Tibial artery (tissue), 4 donors: ENCODE data around the gene MRPS27.

ENCODE experiments used
- DNase-seq, 2 donors: peaks; one replicate each; pipeline ENCODE4 v3.0.0-alpha.2; 2019
- H3K27ac ChIP-seq, 2 donors: fragments of 200-600 bp; sonication (generic) in 1 of 2; 1 replicate in 1 of 2; 2 replicates in 1 of 2; pipeline ENCODE4 v1.5.1; 2018 to 2019; ENCODE audit warnings: mild to moderate bottlenecking in 1 of 2
- H3K27me3 ChIP-seq, 2 donors: fragments of 200-600 bp; sonication (generic) in 1 of 2; one replicate each; pipeline versions ENCODE4 v1.5.1 to v1.6.0; 2016 to 2019
- H3K36me3 ChIP-seq, 3 donors: fragments of 200-600 bp; sonication (generic) in 2 of 3; one replicate each; pipeline ENCODE4 v1.5.1; 2016 to 2019; ENCODE audit warnings: mild to moderate bottlenecking in 2 of 3
- H3K4me1 ChIP-seq, 4 donors: fragments of 200-600 bp; sonication (generic) in 2 of 4; 1 replicate in 3 of 4; 2 replicates in 1 of 4; pipeline ENCODE4 v1.5.1; 2016 to 2019
- H3K4me3 ChIP-seq, 2 donors: fragments of 200-600 bp; sonication (generic) in 1 of 2; 1 replicate in 1 of 2; 2 replicates in 1 of 2; pipeline ENCODE4 v1.5.1; 2018 to 2019; ENCODE audit warnings: mild to moderate bottlenecking in 2 of 2
- H3K9me3 ChIP-seq, 3 donors: fragments of 200-600 bp; sonication (generic) in 1 of 3; one replicate each; pipeline ENCODE4 v1.5.1; 2016 to 2019
- CTCF ChIP-seq, 2 experiments: fragments of 200-600 bp in 1 of 2; fragments of 450-650 bp in 1 of 2; IDR thresholded peaks; one replicate each; pipeline ENCODE4 v1.5.1; 2017 to 2019; ENCODE audit warnings: antibody characterized with exemption in 2 of 2, mild to moderate bottlenecking in 1 of 2, moderate library complexity in 1 of 2
- intact Hi-C: fragments of 100-400 bp; cut with DNase I; formaldehyde crosslinking; loops from one replicate; pipeline ENCODE4 v1.15.0; 2023; ENCODE audit warnings: low total_unique reads

MRPS27 gene

DNA sequence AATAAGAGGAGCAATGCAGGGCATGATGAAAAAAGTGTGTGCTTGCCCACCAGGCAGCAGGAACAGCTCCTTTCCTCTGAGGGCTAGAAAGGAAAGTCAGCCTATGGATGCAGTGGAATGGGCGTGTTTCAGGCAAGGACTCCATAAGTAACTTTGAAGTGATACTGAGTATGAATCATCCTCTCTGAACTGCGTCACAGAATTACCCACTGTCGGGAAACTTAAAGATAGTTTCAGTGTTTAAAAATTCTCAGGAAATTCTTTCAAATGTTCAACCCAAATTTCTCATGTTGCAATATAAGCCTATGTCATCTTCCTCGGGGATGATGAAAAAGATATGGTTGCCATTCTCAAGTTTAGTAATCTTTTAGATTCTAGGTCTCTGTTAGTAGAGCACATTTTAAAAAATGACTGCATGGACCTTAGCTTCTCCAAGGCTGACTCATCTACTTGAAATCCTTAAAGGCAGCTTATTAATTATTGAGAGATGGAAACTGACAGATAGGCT, 27.8 kb upstream of the MRPS27 start:
- no peak overlapping the region for H3K27ac ChIP-seq

GRCh38 chr5:72346398-72346797, 26.4 kb upstream of the MRPS27 start:
- intact Hi-C loops: no loop called here
- DNase-seq: no peak
- peaks cover 7 to 32% (median 14%) of the 10 kb centered on the region in 3 donors for H3K36me3 ChIP-seq
- H3K9me3 ChIP-seq: no peaks in the 10 kb centered on the region
- no peak overlapping the region for H3K27ac ChIP-seq
- no peak for TF ChIP-seq CTCF (IDR thresholded peaks at IDR 0.05)
- H3K4me3 ChIP-seq: no peak overlapping the region
- no peaks in the 10 kb centered on the region for H3K27me3 ChIP-seq
- no peaks in the 10 kb centered on the region for H3K4me1 ChIP-seq

More for the DNA sequence above, 27.8 kb upstream of the MRPS27 start:
- intact Hi-C loops: no loop called here
- no peak for TF ChIP-seq CTCF (IDR thresholded peaks at IDR 0.05)
- no peaks in the 10 kb centered on the region for H3K27me3 ChIP-seq
- H3K9me3 ChIP-seq: no peaks in the 10 kb centered on the region
- no peak overlapping the region for H3K4me3 ChIP-seq
- no peak for DNase-seq
- no peaks in the 10 kb centered on the region for H3K4me1 ChIP-seq
- peaks cover 7 to 25% (median 14%) of the 10 kb centered on the region in 3 donors for H3K36me3 ChIP-seq

DNA sequence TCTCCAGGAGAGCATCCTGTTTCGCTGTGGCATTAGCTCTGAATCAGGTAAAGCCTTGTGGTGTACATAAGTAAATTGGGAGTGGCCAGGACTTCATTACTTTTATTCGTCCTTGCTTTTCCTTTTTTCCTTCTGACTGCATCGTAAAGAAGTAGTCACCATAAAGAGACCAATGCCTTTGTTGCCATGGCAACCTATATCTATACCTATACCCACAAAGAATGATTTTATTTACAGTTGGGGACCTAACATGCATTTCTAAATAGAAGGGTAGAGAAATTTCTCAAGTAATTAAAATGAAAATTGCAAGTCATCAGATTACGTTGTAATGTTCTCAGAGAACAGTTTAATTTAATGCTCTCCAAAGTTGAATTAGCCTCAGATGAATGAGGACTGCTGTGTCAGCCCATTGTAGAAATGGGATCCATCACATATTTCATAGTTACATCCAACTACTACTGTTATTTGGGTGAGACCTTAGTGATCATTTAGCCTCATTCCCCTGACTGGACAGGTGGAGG, 18.7 kb upstream of the MRPS27 start:
- no peaks in the 10 kb centered on the region for H3K9me3 ChIP-seq
- no peak overlapping the region for H3K27ac ChIP-seq
- DNase-seq: no peak
- intact Hi-C loops: no loop called here
- H3K4me1 ChIP-seq: peaks cover 0 to 8% (median 0%) of the 10 kb centered on the region in 4 donors
- H3K4me3 ChIP-seq: no peak overlapping the region
- peaks cover 8 to 45% (median 12%) of the 10 kb centered on the region in 3 donors for H3K36me3 ChIP-seq
- TF ChIP-seq CTCF (IDR thresholded peaks at IDR 0.05): no peak
- H3K27me3 ChIP-seq: no peaks in the 10 kb centered on the region

- peaks cover 5 to 38% (median 5%) of the 10 kb centered on the region in 3 donors for H3K36me3 ChIP-seq
- no peak overlapping the region for H3K27ac ChIP-seq
- TF ChIP-seq CTCF (IDR thresholded peaks at IDR 0.05): no peak
- no peaks in the 10 kb centered on the region for H3K27me3 ChIP-seq
- H3K4me1 ChIP-seq: peaks cover 0 to 8% (median 0%) of the 10 kb centered on the region in 4 donors
- H3K4me3 ChIP-seq: no peak overlapping the region
- DNase-seq: no peak
- intact Hi-C loops: no loop called here
- H3K9me3 ChIP-seq: no peaks in the 10 kb centered on the region
Observed at GRCh38 chr5:72337159-72337558, 17.1 kb upstream of the MRPS27 start.

DNA sequence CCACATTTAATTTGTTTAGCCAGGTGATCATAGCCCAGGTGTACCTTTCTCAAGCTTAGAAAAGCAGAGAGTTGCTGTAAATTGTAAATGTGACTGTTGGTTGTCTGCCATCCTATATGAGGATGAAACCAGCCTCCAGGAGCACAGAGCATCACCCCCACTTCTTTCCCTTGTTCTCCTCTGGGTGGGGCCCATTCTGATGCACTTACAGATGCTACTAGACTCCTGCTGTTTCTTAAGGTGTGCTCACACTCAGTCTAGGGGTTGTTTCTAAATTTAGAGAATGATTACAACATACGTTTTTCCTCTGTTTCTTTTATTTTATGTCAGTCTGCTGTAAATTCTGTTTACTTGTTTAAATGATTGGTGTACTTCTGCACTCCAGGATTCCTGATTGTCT, 10.7 kb upstream of the MRPS27 start:
- Histone ChIP-seq H3K27ac (no peak overlapping the region), H3K9me3 (no peaks in the 10 kb centered on the region), H3K36me3 (peaks cover 22 to 40% (median 24%) of the 10 kb centered on the region in 3 donors), H3K4me3 (no peak overlapping the region), H3K4me1 (peaks cover 0 to 3% (median 0%) of the 10 kb centered on the region in 4 donors), H3K27me3 (no peaks in the 10 kb centered on the region)
- intact Hi-C loops: no loop called here
- TF ChIP-seq CTCF (IDR thresholded peaks at IDR 0.05): no peak
- DNase-seq: no peak
